Body of pancreas (tissue), 4 donors: ENCODE data around the gene GIPC2.

ENCODE experiments used
- CTCF ChIP-seq, 7 experiments: fragments of 450-650 bp in 4 of 7; fragments of 200-600 bp in 3 of 7; sonication (generic) in 3 of 7; IDR thresholded peaks; one replicate each; pipeline ENCODE4 v1.5.1; 2016 to 2019; ENCODE audit warnings: antibody characterized with exemption in 7 of 7
- POLR2A ChIP-seq, 3 donors: fragments of 450-650 bp; IDR thresholded peaks; one replicate each; pipeline ENCODE4 v1.6.1; 2016; ENCODE audit warnings: antibody characterized with exemption in 3 of 3, mild to moderate bottlenecking in 2 of 3

GRCh38 chr1:78095593-78095992, 49.8 kb downstream of the GIPC2 start:
- TF ChIP-seq CTCF (IDR thresholded peaks at IDR 0.05) (no peak), POLR2A (IDR thresholded peaks at IDR 0.05) (no peak)
